ENCODE data around the gene FMNL2.
"Not testable (repeated sequence)": the region's sequence is repeated elsewhere in the genome, so short reads cannot be mapped to it uniquely, and the experiment has no call there.

The FMNL2 gene

DNA sequence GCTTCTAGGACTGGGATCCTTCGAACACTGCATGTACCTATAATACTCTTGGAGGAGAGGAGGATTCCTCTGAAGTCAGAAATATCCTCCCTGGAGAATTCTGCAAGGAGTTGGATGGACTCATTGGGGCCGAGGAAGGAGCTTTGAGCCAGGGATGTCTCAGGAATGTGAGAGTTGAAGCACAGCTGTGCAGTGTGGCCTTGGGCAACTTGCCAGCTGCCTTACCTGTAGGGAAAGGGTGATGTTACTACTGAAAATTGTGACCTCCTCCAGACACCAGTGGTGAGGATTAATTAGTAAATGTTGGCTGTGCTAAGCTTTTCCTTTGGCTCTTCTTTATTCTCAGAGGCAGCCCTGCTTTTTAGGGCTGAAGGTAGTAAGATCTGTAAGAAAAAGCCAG lies 41.4 kb downstream of the FMNL2 start:
- DNase-seq (ENCODE audit: low spot score), result no peak

DNA sequence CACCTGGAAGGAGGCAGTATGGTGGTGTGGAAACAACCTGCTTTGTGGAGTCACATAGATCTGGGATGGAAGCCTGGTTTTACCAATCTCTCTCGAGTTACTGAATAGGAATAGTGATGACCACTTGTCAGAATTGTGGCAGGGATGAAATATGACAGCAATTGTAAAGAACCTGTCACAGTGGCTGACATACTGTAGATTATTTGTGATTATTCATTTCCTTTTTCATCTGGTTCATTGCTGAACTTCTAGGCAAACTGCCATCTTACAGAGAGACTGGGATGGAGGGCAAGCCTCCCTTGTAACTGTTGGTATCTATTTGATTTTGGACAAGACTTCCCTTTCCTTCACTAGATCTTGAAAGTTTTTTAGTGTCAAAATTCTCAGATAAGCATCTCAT lies 42.0 kb downstream of the FMNL2 start:
- DNase-seq (ENCODE audit: low spot score), result no peak

DNA sequence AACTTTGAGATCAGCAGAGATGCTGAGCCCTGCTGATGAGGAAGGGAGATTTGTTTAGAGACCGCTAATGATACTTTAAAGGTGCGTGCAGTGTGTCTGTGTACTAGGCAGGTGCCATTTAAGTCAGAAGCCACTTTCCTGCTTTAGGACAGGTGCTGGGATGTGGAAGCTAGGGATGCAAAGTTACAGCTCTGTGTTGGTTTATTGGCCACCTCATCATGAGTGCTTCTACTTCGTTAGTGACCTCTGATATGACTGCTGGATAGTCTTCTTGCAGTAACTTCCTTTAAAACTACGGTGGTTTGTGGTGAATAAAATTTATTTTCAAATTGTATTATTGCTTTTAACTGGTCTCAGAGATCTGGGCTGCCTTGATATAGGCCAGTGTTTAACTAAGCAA lies 44.1 kb downstream of the FMNL2 start:
- no peak for DNase-seq (ENCODE audit: low spot score)

DNA sequence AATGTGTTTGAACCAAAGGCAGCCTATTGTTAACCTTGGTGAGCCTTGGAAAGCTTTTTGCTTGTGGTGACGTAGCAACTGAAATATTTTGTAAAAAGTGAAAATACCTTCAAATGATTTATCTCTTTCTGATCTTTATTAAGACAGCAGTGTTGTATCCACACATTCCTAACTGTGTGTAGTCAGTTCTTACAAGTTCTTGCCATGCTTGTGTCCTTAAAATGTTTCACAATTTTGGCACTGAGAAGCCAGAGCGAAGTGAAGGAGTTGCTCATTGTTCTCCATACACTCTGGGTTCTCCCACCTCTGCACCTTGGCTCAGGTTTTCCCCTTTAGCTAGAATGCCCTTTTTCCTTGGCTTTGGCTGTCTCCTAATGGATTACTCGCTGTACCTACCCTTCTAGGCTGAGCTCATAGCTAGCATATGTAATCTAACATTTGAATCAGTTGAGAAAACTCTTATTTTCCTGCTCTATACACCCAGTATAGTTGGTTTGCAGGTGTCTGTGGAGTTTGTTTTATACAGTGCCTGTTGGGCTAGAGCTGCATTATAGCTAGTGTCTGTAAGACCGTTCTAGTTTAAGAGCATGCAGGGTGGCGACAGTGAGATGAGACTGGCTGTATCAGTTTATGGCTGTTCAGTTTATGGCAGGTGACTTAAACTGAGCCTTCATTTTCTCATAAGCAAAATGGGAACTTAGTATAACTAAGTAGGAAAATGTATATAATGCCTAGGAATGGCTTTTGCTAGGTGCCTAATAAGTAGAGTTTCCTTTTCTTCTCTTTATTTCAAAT lies 45.5 kb downstream of the FMNL2 start:
- no peak for DNase-seq (ENCODE audit: low spot score)

DNA sequence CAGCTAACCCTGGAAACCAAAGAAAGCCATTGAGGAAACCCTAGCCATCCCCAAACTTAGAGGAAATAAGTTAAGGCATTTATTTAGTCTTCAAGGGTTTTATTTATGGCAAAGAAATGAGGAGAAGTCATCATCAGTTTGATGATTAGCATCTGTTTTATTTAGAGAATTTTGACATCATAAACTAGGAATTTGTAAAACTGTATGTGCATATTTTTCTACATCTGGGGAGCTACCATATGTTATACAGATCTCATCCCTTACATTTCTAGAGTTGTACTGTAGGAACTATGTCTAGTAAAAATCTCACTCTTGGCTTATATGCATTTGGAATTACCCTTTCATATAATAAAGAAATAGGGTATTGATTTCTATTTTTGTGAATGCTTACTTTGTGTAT lies 48.7 kb downstream of the FMNL2 start:
- no peak for DNase-seq (ENCODE audit: low spot score)

DNA sequence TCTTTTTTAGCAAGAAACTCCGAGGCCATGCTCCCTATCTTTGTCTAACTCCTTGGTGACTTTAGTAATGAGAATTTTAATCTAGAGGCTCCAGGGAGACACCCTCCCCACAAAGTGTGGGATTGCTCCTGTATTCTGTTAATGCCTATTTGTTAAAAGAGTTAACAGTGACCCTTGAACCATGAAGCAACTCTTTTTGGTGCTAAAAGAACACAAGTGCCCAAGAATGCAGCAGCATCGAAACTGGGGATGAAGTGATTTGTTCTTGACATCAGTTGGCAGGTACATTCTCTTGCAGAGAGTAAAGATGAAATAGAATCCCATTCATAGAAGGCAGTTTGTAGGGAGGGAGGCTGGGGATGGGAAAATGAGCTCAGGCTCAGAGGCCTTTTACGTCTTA lies 50.0 kb downstream of the FMNL2 start:
- DNase-seq (ENCODE audit: low spot score), result no peak

DNA sequence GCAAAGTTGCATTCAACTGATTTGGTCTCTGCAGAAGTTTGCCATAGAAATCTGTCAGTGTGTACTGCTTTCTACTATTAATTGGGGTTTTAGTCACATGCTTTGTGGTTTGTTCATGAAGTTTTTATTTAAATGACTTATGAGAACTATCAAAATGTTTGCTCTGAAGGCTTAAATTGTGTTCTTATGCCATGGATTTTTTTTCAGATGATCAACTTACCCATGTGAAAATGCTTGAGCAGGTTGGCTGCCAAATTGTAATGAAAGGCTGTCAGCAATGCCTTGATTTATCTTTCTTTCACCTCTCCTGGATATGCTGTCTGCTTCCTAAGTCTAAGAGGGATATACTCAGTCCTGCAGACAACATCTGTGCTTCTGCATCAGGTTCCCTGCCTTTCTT lies 50.7 kb downstream of the FMNL2 start:
- no peak for DNase-seq (ENCODE audit: low spot score)

DNA sequence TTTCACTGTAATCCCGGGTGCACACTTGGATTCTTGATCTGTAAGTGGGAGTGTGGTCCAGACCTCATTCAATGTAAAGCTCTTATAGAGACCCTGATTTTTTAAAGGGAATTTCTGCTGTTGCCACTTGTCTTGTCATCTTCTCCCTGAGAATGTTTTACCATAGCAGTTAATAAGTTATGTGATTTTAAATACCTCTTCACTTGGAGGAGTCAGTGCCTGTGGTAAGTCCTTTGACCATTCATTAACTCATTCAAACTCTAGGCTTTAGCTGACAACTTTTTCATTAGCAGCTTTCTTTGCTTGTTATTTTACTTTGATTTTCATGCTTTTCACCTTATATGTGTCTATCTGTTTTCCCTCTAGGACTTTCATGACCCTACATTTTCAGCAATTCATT lies 51.3 kb downstream of the FMNL2 start:
- no peak for DNase-seq (ENCODE audit: low spot score)

DNA sequence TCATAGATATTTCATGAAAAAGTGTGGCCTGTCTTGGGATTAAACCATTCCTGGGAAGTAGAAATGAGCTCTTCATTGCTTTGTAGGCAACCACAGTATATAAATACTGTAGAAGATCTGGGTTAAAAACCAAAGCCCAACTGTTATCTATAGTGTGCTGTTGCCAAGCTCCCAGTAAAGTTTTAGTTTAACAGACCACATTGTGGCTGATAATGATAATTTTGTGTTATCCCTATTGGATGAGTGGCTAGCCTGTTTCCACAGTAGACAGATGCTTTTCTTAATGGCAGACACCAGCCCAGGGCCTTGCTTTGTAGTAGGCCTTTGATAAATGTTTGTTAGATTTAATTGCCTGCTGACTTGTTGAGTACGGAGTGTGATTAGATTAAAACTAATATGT lies 52.1 kb downstream of the FMNL2 start:
- DNase-seq (ENCODE audit: low spot score), result no peak

DNA sequence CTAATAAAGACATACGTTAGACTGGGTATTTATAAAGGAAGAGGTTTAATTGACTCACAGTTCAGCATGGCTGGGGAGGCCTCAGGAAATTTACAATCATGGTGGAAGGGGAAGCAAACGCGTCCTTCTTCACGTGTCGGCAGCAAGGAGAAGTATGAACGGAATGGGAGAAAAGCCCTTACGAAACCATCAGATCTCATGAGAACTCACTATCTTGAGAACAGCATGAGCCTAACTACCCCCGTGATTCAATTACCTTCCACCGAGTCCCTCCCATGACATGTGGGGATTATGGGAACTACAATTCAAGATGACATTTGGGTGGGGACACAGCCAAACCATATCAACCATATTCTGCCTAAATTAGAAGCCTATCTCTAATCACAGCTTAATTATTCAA lies 53.3 kb downstream of the FMNL2 start:
- not testable (repeated sequence) for DNase-seq (ENCODE audit: low spot score)

DNA sequence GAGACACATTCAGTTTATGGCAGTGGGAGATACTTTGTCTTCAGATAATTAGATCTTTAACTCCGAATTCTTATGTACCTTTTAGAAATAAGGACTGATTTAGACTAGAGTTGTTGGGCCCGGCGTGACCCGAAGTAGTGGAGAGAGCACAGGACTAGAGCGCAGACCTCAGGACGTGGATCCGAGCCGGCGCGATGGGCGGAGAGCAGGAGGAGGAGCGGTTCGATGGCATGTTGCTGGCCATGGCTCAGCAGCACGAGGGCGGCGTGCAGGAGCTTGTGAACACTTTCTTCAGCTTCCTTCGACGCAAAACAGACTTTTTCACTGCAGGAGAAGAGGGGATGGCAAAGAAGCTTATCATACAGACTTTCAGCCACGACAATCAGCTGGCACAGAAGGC lies 54.5 kb downstream of the FMNL2 start:
- no peak for DNase-seq (ENCODE audit: low spot score)

DNA sequence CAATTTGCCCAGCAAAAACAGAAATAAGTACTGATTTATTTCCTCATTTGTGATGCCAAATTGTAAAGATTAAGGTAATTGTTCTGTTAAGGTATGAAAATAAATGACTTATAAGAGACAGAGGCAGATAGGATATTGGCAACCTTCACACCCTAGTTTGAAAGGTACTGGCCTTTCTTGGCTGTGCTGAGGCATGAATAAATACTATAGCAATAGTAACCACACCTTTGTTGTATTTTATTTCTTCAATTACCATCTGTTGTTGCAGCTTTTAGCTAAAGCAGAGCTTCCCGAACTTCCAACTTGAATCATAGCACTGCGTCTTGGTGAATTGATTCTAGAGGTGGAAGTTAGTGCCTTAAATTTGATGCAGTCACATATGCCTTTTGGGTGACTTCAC lies 55.9 kb downstream of the FMNL2 start:
- no peak for DNase-seq (ENCODE audit: low spot score)

DNA sequence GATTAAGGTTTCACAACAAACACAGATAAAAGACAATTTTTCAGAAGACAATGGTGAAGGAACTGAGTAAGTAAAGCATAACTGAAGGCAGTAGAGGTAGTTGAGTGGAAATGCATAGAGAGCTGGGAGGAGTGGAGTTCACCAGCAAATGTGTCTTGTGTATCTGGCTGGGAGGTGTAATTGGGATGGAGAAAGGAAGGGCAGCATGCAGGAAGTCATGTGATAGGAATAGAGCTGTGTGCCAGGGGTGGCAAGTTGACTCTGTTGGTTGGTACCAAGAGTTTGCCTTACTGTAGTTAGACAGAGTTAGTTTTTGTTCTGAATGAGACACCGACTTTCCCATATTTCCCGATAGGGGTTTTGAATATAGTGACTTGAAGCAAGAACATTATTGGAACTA lies 56.3 kb downstream of the FMNL2 start:
- DNase-seq (ENCODE audit: low spot score), result no peak

DNA sequence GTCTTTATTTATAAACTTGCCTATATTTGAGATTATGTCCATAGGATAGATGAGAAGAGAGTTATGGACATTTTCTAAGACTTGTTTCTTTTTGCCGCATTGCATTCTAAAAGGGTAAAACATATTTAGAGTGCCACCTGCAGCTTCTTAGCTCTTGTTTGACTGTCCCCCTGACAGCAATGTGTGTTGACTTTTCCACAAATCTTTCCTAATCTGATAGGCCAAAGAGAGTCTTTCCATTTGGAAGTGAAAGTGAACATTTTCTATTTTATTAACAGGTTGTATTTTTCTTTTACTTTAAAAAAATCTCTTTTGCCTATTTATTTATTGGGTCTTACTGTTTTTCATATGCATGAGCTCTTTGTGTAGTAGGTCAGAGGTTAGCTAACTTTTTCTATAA lies 58.4 kb downstream of the FMNL2 start:
- DNase-seq (ENCODE audit: low spot score), result no peak

DNA sequence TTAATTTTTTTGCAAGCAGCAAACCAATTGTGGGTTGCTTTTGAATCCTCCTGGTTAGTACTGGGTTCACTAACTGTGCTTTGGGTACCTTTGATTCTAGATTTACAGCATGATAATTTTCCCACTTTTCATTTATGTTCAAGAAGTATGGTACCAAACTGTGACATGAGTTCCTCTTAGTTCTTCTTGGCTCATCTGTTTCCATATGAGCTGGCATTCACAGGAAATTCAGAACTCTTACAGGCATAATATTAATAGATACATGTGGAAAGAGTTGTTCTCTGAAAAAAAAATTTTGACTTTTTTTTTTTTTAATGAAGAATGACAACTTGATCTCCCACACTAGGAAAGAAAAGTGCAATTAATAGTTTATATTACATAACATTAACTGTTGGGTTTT lies 59.4 kb downstream of the FMNL2 start:
- no peak for DNase-seq (ENCODE audit: low spot score)

DNA sequence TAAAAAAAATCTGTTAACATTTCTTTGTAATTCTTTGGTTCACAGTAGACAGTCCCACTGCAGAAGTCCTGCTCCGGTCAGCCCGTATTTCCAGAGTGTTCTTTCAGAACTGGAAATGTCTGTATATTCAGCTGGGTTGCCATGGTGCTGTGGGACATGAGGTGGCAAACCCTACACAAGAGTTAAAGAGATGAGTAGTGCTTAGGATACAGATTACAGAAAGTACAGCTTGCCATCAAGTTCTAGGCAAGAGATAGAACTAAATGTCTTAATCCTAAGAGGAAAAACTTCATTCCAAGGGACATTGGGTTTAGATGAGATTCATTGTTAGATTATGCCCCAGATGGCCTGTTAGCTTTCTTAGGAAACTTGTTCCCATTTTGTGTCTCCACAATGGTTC lies 60.1 kb downstream of the FMNL2 start:
- no peak for DNase-seq (ENCODE audit: low spot score)

DNA sequence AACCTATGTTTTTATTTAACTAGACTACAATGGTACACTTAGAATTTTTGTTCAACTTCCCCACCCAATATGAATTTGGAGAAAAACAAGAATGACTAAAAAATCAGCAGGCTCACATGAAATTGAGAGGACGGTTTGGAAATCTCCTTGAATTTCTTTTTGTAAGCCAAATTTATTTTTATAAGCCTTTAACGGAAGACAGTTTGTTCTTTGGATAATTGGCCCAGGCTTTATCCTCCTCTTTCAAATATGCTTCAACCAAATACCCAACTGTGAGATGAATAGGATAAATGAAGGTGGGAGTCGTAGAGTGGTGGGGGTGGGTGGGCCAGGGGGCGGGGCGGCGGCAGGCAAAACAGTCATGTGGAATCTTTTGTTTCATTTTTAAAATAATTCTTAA lies 60.6 kb downstream of the FMNL2 start:
- DNase-seq (ENCODE audit: low spot score), result no peak

DNA sequence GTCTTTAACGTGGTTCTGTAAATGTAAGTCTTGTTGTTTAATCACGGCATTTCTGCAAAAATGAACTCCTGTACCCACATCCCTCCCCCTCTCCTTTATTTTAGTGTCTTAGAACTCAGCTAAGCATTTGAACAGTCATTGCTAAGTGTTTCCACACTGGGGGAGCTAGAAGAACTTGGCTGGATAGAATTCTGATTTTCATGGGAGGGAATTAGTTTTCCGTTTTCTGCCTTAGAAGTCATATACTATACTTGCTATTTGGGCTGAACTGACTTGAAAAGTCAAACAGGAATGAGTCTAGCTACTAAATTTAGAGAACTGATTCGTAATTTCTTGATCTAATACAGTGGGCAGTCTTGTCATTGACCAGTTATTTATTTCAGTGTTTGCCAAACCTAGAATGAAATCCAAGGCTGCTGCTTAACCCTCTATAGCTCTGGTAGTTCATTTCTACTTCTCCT lies 61.1 kb downstream of the FMNL2 start:
- DNase-seq (ENCODE audit: low spot score), result no peak

DNA sequence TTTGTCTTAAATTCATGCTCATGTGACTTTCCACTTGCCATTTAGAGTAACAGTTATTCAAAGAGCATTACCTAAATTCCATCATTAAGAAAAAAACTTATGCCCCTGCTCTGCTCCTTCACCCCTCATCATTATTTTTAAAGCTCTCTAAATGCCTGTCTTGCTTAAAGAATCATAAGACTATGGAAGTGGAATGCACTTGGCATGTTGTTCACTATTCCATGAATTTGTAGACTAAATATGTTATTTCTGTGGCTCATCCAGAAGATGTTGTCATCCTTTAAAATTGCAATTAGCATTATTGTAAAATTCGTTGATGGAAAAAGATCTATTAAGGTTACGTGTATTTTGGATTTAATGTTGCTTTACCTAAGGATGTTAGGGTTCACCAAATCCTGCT lies 61.8 kb downstream of the FMNL2 start:
- no peak for DNase-seq (ENCODE audit: low spot score)

DNA sequence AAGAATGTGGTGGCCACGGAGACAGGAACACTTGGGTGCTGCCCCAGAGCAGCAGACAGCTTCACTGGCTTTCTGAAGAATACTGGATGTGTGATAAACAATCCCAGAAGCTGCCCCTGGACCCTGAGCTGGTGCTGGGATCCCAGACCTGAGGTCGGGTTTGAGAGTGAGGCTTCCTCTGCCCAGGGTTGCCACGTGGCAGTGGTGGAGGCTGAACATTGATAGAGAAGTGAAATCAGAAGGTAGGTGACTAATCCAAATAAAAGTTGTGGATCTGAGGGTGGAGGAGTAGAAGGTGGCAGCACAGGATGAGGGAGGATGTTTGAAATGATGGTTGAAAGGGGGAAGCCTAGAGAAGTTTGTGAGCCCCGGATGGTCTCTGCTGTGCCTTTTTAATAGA lies 64.0 kb downstream of the FMNL2 start:
- no peak for DNase-seq (ENCODE audit: low spot score)

DNA sequence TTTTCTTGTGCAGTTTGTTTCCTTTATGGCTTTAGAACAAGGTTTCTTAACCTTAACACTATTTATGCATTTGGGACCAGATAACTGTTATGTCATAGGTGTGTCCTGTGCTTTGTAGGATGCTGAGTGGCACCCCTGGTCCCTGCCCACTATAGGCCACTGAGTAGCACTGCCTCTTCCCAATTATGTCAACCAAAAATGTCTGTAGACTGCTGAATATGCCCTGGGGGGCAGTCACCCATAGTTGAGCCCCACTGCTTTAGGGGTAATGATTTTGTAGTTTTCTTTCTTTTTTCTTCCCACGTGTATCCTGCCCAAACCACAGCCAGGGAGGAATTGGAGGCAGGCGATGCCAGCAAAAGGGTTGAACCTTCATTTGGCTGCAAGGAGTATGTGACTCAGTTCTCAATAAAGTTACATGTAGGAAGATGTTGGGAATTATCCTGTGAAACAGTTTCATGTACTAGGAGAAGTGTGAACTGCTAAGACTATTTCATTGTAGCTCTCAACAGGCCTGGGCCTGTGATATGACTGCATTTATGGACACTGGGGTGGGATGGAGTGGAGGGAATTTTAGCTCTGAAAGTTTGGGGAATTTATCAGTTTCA lies 65.7 kb downstream of the FMNL2 start:
- DNase-seq (ENCODE audit: low spot score), result no peak

DNA sequence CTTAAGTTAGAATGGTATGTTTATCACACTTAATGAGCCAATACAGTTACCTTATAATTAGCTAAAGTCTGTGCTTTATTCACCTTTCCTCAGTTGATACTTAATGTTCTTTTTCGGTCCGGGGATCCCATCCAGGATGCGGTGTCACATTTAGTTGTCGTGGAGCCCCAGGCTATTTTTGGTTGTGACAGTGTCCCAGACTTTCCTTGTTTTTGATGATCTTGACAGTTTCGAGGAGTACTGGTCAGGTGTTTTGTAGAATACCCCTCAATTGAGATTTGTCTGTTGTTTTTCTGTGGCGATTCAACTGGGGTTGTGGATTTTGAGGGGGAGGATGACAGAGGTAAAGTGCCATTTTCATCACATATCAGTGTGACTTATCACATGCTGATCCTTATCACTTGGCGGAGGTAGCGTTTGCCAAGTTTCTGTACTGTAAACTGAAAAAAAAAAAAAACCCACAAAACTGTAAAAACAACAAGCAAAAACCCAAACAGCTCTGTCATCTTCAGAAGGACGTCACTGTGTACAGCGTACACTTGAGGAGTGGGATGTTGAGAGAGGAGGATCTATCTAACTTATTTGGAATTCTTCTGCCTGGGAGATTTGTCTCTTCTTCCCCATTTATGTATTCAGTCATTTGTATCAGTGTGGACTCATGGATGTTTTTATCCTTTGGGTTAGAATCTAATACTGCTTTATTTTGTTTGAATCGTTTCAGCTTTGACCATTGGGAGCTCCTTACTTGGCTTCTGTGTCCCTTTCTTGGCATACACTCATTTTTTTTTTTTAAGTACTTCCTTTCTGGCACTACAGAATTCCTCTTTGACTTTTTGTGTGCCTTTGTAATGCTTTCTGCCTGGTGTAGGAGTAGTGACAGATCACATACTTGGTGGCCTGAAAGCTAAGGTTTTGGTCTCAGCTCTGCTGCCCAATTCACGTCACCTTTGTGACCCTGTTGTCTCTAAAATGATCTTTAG lies 68.1 kb downstream of the FMNL2 start:
- DNase-seq (ENCODE audit: low spot score), result no peak
